GM18873 (cell line): Measurements from ENCODE around the gene FAM43B.
"Not testable (repeated sequence)": the region's sequence is repeated elsewhere in the genome, so short reads cannot be mapped to it uniquely, and the experiment has no call there.

Source experiments
- ATAC-seq: cut with Tn5 transposase; IDR thresholded peaks from one replicate; pipeline ENCODE4 v1.9.1; 2021; ENCODE audit warnings: mild to moderate bottlenecking, moderate library complexity, moderate number of reproducible peaks; ENCODE audit not compliant: unreplicated experiment, low FRiP score

Gene FAM43B

GRCh38 chr1:20551945-20552727 is at the start of gene FAM43B:
FAM43B (plus strand) TSS chr1:20552573; CDS start chr1:20552974, 401 bp downstream.
- no peak for ATAC-seq

GRCh38 chr1:20505488-20505887 is 46.9 kb upstream of the FAM43B start:
- ATAC-seq: no peak

- ATAC-seq: no peak
Observed at GRCh38 chr1:20507248-20507563, 45.2 kb upstream of the FAM43B start.

GRCh38 chr1:20507564-20508410 is 44.6 kb upstream of the FAM43B start, which contains the start of gene MUL1:
MUL1 (minus strand) TSS chr1:20508151; CDS start chr1:20508024, 127 bp downstream.
- ATAC-seq: peak; percentile 59

- no peak for ATAC-seq
Observed at GRCh38 chr1:20508411-20508771, 44.0 kb upstream of the FAM43B start.

- ATAC-seq: no peak
Observed at GRCh38 chr1:20511518-20512428, 40.6 kb upstream of the FAM43B start.

- ATAC-seq: not testable (repeated sequence)
Observed at GRCh38 chr1:20519609-20520262, 32.6 kb upstream of the FAM43B start.

- ATAC-seq: no peak
Observed at GRCh38 chr1:20521960-20522861, 30.2 kb upstream of the FAM43B start.

- ATAC-seq: no peak
Observed at GRCh38 chr1:20526267-20526666, 26.1 kb upstream of the FAM43B start.

GRCh38 chr1:20528221-20528620 is 24.2 kb upstream of the FAM43B start:
- ATAC-seq: no peak

- no peak for ATAC-seq
Observed at GRCh38 chr1:20530306-20530705, 22.1 kb upstream of the FAM43B start.

GRCh38 chr1:20530901-20531300 is 21.5 kb upstream of the FAM43B start:
- no peak for ATAC-seq

- no peak for ATAC-seq
Observed at GRCh38 chr1:20533635-20534034, 18.7 kb upstream of the FAM43B start.

- no peak for ATAC-seq
Observed at GRCh38 chr1:20534659-20535417, 17.5 kb upstream of the FAM43B start.

GRCh38 chr1:20538227-20538626 is 14.1 kb upstream of the FAM43B start:
- no peak for ATAC-seq

- ATAC-seq: no peak
Observed at GRCh38 chr1:20538760-20539551, 13.4 kb upstream of the FAM43B start.

GRCh38 chr1:20540281-20540680 is 12.1 kb upstream of the FAM43B start:
- no peak for ATAC-seq

- no peak for ATAC-seq
Observed at GRCh38 chr1:20546637-20547036, 5.7 kb upstream of the FAM43B start.
